ENCODE measurements around the gene SLC38A11. TPM values are rescaled to one million over a fixed set of nuclear protein-coding genes. Genes with fewer than 3 reads are reported as not detected.

The SLC38A11 gene
- total and polyA plus RNA-seq, 2 of the 13 experiments (the other 11 are each of a cell fraction or from before 2014, with no cell fraction given): 14.0 to 14.3 TPM

DNA sequence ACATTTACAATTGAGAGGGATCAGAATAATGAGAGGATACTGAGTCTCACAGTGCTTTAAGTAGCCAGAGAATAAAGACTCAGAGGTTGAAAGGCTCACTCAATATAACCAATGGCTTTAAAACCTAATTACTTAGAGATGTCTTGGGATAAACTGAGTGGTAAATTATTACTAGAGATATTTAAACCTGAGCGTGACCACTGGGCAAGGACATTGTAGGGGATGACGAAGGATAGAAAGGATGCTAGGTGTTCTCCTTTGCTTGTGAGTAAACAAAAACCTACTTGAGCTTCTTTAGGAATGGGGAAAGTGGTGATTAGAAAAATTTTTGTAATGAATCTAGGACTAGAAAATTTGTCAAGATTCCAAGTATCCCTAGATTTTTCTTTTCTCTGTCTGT, 12.0 kb upstream of the SLC38A11 start:
- no peak overlapping the region for H2AFZ ChIP-seq (ENCODE audit: low read length)
- no TSS peak for BruUV-seq (replicated peaks)
- no peaks in the 10 kb centered on the region for H3K36me3 ChIP-seq (replicated peaks in 1 of 2; ENCODE audit: control insufficient read depth in 1 of 2, insufficient read depth in 2 of 2, low read length in 2 of 2)
- intact Hi-C loops (cut with micrococcal nuclease; ENCODE audit: unreplicated experiment) (no loop called here), in situ Hi-C loops (cut with HindIII; ENCODE audit: extremely low pct_ligation_motif_present, low pct_unique_long_range_greater_than_20kb) (no loop called here)
- H3K79me2 ChIP-seq (ENCODE audit: insufficient read depth, low read length): no peaks in the 10 kb centered on the region
- H3K4me1 ChIP-seq (ENCODE audit: insufficient read depth, low read length): no peaks in the 10 kb centered on the region
- H3K27ac ChIP-seq (ENCODE audit: extremely low read length, insufficient read depth, low read length): no peak overlapping the region
- ChIA-PET CTCF (ENCODE audit: low intra/inter-chr PET ratio, low total read pairs) (no interaction called here), POLR2A (no interaction called here)
- no peak overlapping the region for H3K4me2 ChIP-seq (ENCODE audit: low read depth, low read length)
- H3K9me3 ChIP-seq (ENCODE audit: low read length): no peaks in the 10 kb centered on the region
- no peak for TF ChIP-seq HIVEP1 (CRISPR knock-in tag; IDR thresholded peaks at IDR 0.05)
- TF ChIP-seq ZBTB1 (CRISPR knock-in tag; IDR thresholded peaks at IDR 0.05; ENCODE audit: borderline replicate concordance): no peak
- TF ChIP-seq HDAC2 (CRISPR knock-in tag; IDR thresholded peaks at IDR 0.05): no peak
- TF ChIP-seq KAT8 (CRISPR knock-in tag; IDR thresholded peaks at IDR 0.05): no peak
- TF ChIP-seq NRL (CRISPR knock-in tag; IDR thresholded peaks at IDR 0.05; ENCODE audit: borderline replicate concordance): no peak
- TF ChIP-seq ZNF10 (CRISPR knock-in tag; IDR thresholded peaks at IDR 0.05; ENCODE audit: borderline replicate concordance, low read depth): no peak
- H4K20me1 ChIP-seq (ENCODE audit: insufficient read depth, low read length): no peaks in the 10 kb centered on the region
- H3K9ac ChIP-seq (ENCODE audit: insufficient read depth, low read depth, low read length): no peak overlapping the region
- FAIRE-seq (no peak), ATAC-seq (no peak), DNase-seq (ENCODE audit: low spot score) (no peak)
- 96% methylated on average over 2 of the region's 2 CpGs for WGBS (ENCODE audit: low lambda C conversion rate)
- H3K4me3 ChIP-seq (replicated peaks in 1 of 3; ENCODE audit: insufficient read depth in 1 of 3, low read depth in 2 of 3, low read length in 3 of 3): no peak overlapping the region
- no peaks in the 10 kb centered on the region for H3K27me3 ChIP-seq (ENCODE audit: control insufficient read depth in 1 of 2, insufficient read depth in 2 of 2, low read length in 2 of 2)

DNA sequence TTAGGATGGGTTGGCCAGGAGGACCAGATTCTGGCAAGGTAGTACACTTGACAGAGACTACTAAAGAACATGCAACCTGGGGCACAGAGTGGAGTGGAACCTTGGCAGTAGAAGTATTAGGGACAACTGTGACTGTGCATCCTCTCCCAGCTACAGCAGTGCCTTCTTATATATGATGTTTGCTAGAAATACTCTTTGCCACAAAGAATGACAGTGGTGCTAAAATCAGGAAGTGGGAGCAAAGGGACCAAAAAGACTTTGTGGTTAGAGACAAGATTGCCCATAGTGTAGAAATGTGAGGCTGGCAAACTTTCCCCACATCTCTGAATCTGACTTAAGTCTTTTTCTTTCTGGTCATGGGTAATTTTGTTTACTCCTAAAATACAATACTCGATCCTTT, 9.4 kb upstream of the SLC38A11 start:
- Histone ChIP-seq H3K27me3 (ENCODE audit: control insufficient read depth in 1 of 2, insufficient read depth in 2 of 2, low read length in 2 of 2) (no peaks in the 10 kb centered on the region), H3K4me2 (ENCODE audit: low read depth, low read length) (no peak overlapping the region), H3K4me3 (replicated peaks in 1 of 3; ENCODE audit: insufficient read depth in 1 of 3, low read depth in 2 of 3, low read length in 3 of 3) (no peak overlapping the region), H3K36me3 (replicated peaks in 1 of 2; ENCODE audit: control insufficient read depth in 1 of 2, insufficient read depth in 2 of 2, low read length in 2 of 2) (no peaks in the 10 kb centered on the region), H4K20me1 (ENCODE audit: insufficient read depth, low read length) (no peaks in the 10 kb centered on the region), H3K9me3 (ENCODE audit: low read length) (no peaks in the 10 kb centered on the region), H2AFZ (ENCODE audit: low read length) (no peak overlapping the region), H3K9ac (ENCODE audit: insufficient read depth, low read depth, low read length) (no peak overlapping the region), H3K4me1 (ENCODE audit: insufficient read depth, low read length) (no peaks in the 10 kb centered on the region), H3K27ac (ENCODE audit: extremely low read length, insufficient read depth, low read length) (no peak overlapping the region), H3K79me2 (ENCODE audit: insufficient read depth, low read length) (no peaks in the 10 kb centered on the region)
- in situ Hi-C loops (cut with HindIII; ENCODE audit: extremely low pct_ligation_motif_present, low pct_unique_long_range_greater_than_20kb) (no loop called here), intact Hi-C loops (cut with micrococcal nuclease; ENCODE audit: unreplicated experiment) (no loop called here)
- DNase-seq (ENCODE audit: low spot score): no peak
- 32% methylated on average over 1 of the region's 1 CpG for WGBS (ENCODE audit: low lambda C conversion rate)
- POLR2A ChIA-PET: no interaction called here
- no TSS peak for BruUV-seq (replicated peaks)
- TF ChIP-seq MAFK (conservative IDR thresholded peaks at IDR 0.05 in 1 of 2, IDR thresholded peaks at IDR 0.05 in 1 of 2; ENCODE audit: low read length in 2 of 2) (no peak), GATA4 (IDR thresholded peaks at IDR 0.05; ENCODE audit: borderline replicate concordance, low read depth) (no peak), KLF9 (CRISPR knock-in tag; IDR thresholded peaks at IDR 0.05; ENCODE audit: low read depth) (no peak), RAD51 (IDR thresholded peaks at IDR 0.05; ENCODE audit: borderline replicate concordance) (no peak), POLR2A (IDR thresholded peaks at IDR 0.05; ENCODE audit: insufficient read depth in 1 of 2, low read depth in 2 of 2, low read length in 2 of 2) (no peak), MIXL1 (CRISPR knock-in tag; IDR thresholded peaks at IDR 0.05) (no peak), ZNF564 (CRISPR knock-in tag; IDR thresholded peaks at IDR 0.05) (no peak), MATR3 (CRISPR knock-in tag; IDR thresholded peaks at IDR 0.05) (no peak), PPARG (CRISPR knock-in tag; conservative IDR thresholded peaks at IDR 0.05) (no peak), RELA (CRISPR knock-in tag; IDR thresholded peaks at IDR 0.05) (no peak), ZNF713 (CRISPR knock-in tag; IDR thresholded peaks at IDR 0.05) (no peak), ZNF367 (CRISPR knock-in tag; IDR thresholded peaks at IDR 0.05; ENCODE audit: borderline replicate concordance) (no peak), ZNF3 (CRISPR knock-in tag; IDR thresholded peaks at IDR 0.05) (no peak), PAX8 (CRISPR knock-in tag; IDR thresholded peaks at IDR 0.05; ENCODE audit: borderline replicate concordance) (no peak), CEBPG (CRISPR knock-in tag; IDR thresholded peaks at IDR 0.05) (no peak)
- TF ChIP-seq, protein P1, sequence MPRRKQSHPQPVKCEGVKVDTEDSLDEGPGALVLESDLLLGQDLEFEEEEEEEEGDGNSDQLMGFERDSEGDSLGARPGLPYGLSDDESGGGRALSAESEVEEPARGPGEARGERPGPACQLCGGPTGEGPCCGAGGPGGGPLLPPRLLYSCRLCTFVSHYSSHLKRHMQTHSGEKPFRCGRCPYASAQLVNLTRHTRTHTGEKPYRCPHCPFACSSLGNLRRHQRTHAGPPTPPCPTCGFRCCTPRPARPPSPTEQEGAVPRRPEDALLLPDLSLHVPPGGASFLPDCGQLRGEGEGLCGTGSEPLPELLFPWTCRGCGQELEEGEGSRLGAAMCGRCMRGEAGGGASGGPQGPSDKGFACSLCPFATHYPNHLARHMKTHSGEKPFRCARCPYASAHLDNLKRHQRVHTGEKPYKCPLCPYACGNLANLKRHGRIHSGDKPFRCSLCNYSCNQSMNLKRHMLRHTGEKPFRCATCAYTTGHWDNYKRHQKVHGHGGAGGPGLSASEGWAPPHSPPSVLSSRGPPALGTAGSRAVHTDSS (CRISPR knock-in tag; conservative IDR thresholded peaks at IDR 0.05): no peak
- ATAC-seq: no peak
- no peak for FAIRE-seq
- CTCF ChIA-PET (ENCODE audit: low intra/inter-chr PET ratio, low total read pairs): no interaction called here

Measured in HepG2 (cell line).